Fibroblast of villous mesenchyme (primary cell): ENCODE data around the gene FA2H. TPM values are rescaled to one million over a fixed set of nuclear protein-coding genes. Genes with fewer than 3 reads are reported as not detected.

Experiments used
- DNase-seq: peaks from one replicate; pipeline ENCODE4 v3.0.0-alpha.2; 2010; ENCODE audit warnings: low read depth
- H3K4me3 ChIP-seq: 2 replicates; pipeline ENCODE4 v1.5.1; 2011; ENCODE audit warnings: low read depth, mild to moderate bottlenecking, low read length
- total RNA-seq: library from RNA; depleted of rRNA; stranded (reverse); fragments of >200 nt; gene quantifications from 2 replicates; pipeline ENCODE4 v1.2.3, GENCODE V29; 2012
- TF ChIP-seq, protein P1 (sequence below): IDR thresholded peaks from 2 replicates; pipeline ENCODE4 v1.5.1; 2012; ENCODE audit warnings: low read depth, mild to moderate bottlenecking, low read length; ENCODE audit not compliant: insufficient read depth

FA2H gene
- total RNA-seq, 1 donor = not detected

DNA sequence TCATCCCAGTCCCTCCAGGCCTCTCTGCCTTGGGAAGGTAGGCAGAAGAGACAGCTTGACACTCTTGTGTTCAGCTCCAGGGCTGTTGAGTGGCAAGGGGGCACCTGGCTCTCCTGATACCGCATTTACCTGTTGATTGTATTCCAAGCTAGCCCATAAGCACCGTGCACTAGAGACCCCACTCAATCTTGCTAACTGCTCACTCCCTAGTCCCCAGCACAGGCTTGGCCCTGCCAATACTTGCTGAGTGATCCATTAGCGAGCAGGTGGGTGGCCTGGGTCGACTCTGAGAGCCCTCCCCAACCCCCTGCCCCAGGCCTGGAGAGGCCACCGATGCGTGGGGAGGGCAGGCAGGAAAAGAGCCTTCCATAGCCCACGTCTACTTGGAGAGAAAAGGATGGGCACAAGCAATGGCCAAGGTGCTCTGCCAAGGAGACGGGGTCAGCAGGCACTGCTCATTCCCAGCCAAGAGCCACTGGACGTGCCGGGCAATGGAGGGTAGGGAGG is 29.5 kb downstream of the FA2H start:
- DNase-seq = no peak
- TF ChIP-seq, protein P1, sequence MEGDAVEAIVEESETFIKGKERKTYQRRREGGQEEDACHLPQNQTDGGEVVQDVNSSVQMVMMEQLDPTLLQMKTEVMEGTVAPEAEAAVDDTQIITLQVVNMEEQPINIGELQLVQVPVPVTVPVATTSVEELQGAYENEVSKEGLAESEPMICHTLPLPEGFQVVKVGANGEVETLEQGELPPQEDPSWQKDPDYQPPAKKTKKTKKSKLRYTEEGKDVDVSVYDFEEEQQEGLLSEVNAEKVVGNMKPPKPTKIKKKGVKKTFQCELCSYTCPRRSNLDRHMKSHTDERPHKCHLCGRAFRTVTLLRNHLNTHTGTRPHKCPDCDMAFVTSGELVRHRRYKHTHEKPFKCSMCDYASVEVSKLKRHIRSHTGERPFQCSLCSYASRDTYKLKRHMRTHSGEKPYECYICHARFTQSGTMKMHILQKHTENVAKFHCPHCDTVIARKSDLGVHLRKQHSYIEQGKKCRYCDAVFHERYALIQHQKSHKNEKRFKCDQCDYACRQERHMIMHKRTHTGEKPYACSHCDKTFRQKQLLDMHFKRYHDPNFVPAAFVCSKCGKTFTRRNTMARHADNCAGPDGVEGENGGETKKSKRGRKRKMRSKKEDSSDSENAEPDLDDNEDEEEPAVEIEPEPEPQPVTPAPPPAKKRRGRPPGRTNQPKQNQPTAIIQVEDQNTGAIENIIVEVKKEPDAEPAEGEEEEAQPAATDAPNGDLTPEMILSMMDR = no peak
- H3K4me3 ChIP-seq = no peak overlapping the region

DNA sequence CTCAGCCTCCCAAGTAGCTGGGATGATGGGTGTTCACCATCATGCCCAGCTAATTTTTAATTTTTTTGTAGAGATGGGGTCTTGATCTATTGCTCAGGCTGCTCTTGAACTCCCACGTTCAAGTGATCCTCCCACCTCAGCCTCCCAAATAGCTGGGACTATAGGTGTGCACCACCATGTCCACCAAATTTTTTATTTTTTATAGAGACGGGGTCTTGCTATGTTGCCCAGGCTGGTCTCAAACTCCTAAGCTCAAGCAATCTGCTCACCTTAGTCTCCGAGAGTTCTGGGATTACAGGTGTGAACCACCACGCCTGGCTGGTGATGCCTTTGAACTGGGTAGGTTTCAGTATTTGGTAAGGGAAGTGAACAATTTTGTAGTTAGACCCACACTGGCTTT is 30.1 kb downstream of the FA2H start:
- DNase-seq = no peak
- TF ChIP-seq, protein P1 = no peak
- no peak overlapping the region for H3K4me3 ChIP-seq

DNA sequence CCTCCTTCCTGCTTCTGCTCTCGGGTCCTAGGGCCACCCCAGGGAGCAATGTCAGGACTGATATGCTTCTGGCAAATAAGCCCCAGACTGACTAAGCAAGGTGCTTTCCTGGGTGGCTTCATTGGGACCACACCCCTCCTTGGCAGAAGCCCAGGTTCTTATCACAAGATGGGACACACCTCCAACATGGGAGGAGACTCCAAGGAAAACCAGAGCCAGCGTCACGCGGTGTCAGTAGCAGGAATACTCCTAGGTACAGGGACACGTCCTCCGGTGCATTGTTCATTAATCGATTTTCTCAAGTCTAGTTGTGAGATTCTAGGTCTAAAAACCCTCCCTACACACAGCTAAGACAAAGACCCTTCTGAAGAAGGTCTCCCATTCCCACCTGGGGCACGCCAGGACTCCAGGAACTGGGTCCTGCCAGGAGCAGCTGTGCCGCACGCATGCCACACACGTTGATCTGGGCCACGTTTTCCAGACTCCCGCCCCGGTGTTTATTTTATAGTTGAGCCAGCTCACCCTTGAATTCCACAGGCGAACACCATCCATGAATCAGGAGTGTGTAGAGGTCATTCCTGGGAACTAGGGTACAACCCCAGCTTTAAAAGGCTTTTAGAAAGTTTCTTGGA is 30.8 kb downstream of the FA2H start:
- TF ChIP-seq, protein P1 = no peak
- peak; percentile 80 for DNase-seq
- H3K4me3 ChIP-seq = peak overlapping the region; percentile 23

DNA sequence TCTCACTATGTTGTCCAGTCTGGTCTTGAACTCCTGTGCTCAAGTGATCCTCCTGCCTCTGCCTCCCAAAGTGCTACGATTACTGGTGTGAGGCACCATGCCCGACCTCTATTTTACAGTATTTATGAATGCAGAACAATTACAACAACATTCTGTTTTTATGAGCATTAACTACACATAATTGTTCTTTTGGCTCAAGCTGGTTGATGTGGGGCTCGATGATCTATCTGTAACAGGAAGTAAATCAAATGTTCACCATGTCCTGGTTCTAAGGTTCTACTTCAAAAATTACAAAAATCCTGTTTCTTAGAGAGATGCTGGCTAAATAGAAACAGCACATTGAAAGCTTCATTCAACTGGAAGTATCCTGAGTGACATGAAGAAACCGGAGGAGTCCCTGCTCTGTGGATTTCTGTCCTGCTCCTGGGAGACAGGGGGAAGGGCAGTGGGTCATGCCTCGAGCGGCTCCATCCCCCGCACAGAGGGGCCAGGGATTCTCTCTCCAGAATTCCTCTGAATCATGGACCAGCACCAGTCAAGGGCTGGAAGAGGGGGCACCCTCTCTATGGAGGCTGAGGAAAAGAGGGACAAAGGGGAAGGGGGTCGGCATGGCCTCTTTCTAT is 31.5 kb downstream of the FA2H start:
- peak overlapping the region; percentile 23 for H3K4me3 ChIP-seq
- no peak for DNase-seq
- TF ChIP-seq, protein P1 = no peak

DNA sequence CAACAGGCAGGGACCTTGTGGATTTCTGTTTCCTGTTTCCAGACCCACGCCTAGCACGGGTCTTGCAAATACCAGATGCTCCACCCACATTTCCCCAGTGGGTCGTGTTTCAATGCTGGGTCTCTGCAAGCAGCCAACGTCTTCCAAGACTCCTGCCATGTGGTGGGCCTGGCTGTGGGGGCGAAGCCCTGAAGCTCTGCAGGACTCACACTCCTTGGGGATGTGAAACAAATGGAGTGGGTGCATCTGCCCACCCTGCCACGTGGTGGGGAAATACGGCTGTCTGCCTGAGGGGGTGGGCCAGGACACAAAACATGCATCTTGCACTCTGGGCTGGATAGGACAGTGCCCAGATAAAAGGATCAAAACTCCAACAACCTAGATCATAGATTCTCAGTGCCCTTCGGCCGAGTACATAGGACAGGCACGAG is 32.6 kb downstream of the FA2H start:
- peak; percentile 64 for DNase-seq
- TF ChIP-seq, protein P1 = no peak
- no peak overlapping the region for H3K4me3 ChIP-seq

DNA sequence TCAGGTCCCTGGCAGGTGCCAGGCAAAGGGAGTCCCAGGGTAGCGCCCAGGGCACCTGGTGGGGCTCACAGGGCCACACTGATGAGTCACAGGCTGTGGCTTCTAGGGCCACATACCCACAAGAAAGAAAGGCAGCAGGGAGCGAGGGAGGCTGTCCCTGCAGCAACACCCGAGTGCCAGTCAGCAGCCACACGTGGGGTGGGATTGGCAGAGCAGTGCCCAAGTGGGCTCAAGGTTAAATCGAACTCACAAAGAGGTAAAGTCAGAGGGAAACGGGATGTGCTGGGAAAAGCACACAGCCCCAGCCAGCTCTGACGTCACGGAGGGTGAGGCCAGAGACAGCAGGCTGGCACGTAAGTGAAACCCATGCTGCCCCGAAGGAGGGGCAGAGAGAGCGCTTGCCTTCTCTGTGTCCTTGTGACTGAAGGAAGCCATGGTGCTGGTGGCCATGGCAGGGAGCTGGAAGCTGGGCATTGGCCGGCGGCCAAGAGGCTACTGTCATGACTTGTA is 33.8 kb downstream of the FA2H start:
- TF ChIP-seq, protein P1 = no peak
- DNase-seq = no peak
- H3K4me3 ChIP-seq = no peak overlapping the region

DNA sequence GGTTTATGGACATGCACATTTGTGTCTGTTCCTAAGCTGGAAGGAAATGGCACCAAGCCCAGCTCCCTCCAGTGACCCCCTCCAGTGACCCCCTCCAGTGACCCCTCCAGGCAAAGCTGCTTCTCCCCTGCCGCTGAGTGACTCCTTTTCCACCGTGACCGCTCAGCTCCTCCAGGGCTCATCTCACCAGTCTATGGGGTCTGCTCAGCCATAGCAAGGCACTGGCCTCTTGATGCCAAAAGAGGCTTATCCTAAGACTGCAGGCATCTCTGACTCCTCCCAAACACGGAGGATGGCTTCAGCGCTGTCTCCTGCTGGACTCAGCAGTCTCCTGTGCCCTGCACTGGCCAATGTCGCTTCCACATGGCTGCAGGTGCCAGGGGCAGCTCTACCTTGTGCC is 35.3 kb downstream of the FA2H start:
- TF ChIP-seq, protein P1 = no peak
- H3K4me3 ChIP-seq = no peak overlapping the region
- no peak for DNase-seq
